Prostate gland (tissue), 2 donors: ENCODE results near the gene PSD2.

Source experiments
- CTCF ChIP-seq, 4 experiments: fragments of 200-600 bp in 2 of 4; fragments of 450-650 bp in 2 of 4; sonication (generic) in 2 of 4; IDR thresholded peaks; 1 replicate in 3 of 4; 2 replicates in 1 of 4; pipeline ENCODE4 v1.5.1; 2016 to 2019; ENCODE audit warnings: antibody characterized with exemption in 4 of 4, mild to moderate bottlenecking in 2 of 4, moderate library complexity in 2 of 4
- POLR2A ChIP-seq: fragments of 450-650 bp; IDR thresholded peaks from one replicate; pipeline ENCODE4 v1.6.1; 2016; ENCODE audit warnings: antibody characterized with exemption, mild to moderate bottlenecking

- TF ChIP-seq CTCF (IDR thresholded peaks at IDR 0.05) (no peak), POLR2A (no peak)
Measured at GRCh38 chr5:139882316-139882715, 86.7 kb downstream of the PSD2 start.
